Hematopoietic multipotent progenitor cell treated with erythropoietin and hydrocortisone succinate and interleukin-3 and kit ligand, for 8 days (in vitro differentiated cells): Measurements from ENCODE around the gene METTL2B.
A peak's percentile ranks its signal among the peaks of the same experiment; 100 is the strongest.

Experiments used
- DNase-seq: peaks from one replicate; pipeline ENCODE4 v3.0.0-alpha.2; 2015

Gene METTL2B

GRCh38 chr7:128476402-128477335 lies at the start of gene METTL2B:
Gene METTL2B, plus strand, starts transcription at chr7:128476748. Its CDS starts 18 bp downstream, at chr7:128476766.
- DNase-seq = peak; percentile 95

- peak; percentile 74 for DNase-seq
These were observed 49.2 kb upstream of the METTL2B start for GRCh38 chr7:128427289-128427891.

- no peak for DNase-seq
These were observed 46.3 kb upstream of the METTL2B start for GRCh38 chr7:128430207-128430606.

- DNase-seq = no peak
These were observed 45.3 kb upstream of the METTL2B start for GRCh38 chr7:128431221-128431620.

GRCh38 chr7:128431754-128432153 lies 44.8 kb upstream of the METTL2B start:
- DNase-seq = no peak

- DNase-seq = no peak
These were observed 41.9 kb upstream of the METTL2B start for GRCh38 chr7:128434413-128435326.

GRCh38 chr7:128435327-128435686 lies 41.2 kb upstream of the METTL2B start:
- DNase-seq = no peak

GRCh38 chr7:128437426-128438332 lies 38.9 kb upstream of the METTL2B start:
- no peak for DNase-seq

GRCh38 chr7:128442356-128442755 lies 34.2 kb upstream of the METTL2B start:
- no peak for DNase-seq

GRCh38 chr7:128443831-128444600 lies 32.5 kb upstream of the METTL2B start:
- no peak for DNase-seq

- DNase-seq = no peak
These were observed 30.2 kb upstream of the METTL2B start for GRCh38 chr7:128446306-128446705.

- DNase-seq = no peak
These were observed 28.5 kb upstream of the METTL2B start for GRCh38 chr7:128447941-128448564.

GRCh38 chr7:128448751-128449302 lies 27.7 kb upstream of the METTL2B start:
- DNase-seq = no peak

- DNase-seq = no peak
These were observed 26.1 kb upstream of the METTL2B start for GRCh38 chr7:128450409-128450808.

GRCh38 chr7:128450913-128451312 lies 25.6 kb upstream of the METTL2B start:
- no peak for DNase-seq

- DNase-seq = no peak
These were observed 24.0 kb upstream of the METTL2B start for GRCh38 chr7:128452552-128452951.

GRCh38 chr7:128453836-128454804 lies 22.4 kb upstream of the METTL2B start:
- no peak for DNase-seq

- DNase-seq = peak; percentile 36
These were observed 21.6 kb upstream of the METTL2B start for GRCh38 chr7:128454808-128455542.
